ENCODE measurements around the gene MEF2D.

The MEF2D gene

DNA sequence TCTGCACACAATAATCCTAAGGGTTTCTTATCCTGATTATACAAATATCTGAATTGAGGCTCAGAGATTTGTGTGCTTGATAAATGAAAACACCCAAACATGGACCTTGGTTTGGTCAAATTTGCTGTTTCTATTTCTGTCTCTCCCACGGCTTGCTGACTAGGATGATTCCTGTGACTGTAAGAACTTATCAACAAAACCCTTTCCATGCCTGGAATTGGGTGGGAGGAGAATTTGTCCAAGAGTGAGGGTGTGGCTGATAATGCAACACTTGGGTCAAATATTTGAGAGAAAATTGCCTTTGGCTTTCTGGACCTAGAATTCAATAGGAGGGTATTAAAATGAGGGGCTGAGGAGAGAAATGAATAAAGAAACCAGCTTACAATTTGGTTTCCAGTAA, 83.6 kb downstream of the MEF2D start:
- no peaks in the 10 kb centered on the region for H3K36me3 ChIP-seq (ENCODE audit: insufficient read depth, low read length)
- H3K9ac ChIP-seq (ENCODE audit: low read length), result no peak overlapping the region
- no peaks in the 10 kb centered on the region for H3F3A ChIP-seq (ENCODE audit: insufficient read depth, low read length)
- TF ChIP-seq, protein P1, sequence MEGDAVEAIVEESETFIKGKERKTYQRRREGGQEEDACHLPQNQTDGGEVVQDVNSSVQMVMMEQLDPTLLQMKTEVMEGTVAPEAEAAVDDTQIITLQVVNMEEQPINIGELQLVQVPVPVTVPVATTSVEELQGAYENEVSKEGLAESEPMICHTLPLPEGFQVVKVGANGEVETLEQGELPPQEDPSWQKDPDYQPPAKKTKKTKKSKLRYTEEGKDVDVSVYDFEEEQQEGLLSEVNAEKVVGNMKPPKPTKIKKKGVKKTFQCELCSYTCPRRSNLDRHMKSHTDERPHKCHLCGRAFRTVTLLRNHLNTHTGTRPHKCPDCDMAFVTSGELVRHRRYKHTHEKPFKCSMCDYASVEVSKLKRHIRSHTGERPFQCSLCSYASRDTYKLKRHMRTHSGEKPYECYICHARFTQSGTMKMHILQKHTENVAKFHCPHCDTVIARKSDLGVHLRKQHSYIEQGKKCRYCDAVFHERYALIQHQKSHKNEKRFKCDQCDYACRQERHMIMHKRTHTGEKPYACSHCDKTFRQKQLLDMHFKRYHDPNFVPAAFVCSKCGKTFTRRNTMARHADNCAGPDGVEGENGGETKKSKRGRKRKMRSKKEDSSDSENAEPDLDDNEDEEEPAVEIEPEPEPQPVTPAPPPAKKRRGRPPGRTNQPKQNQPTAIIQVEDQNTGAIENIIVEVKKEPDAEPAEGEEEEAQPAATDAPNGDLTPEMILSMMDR (IDR thresholded peaks at IDR 0.05; ENCODE audit: low read length), result no peak
- no peak for TF ChIP-seq EZH2 (IDR thresholded peaks at IDR 0.05; ENCODE audit: borderline replicate concordance, low read length)
- no peak overlapping the region for H3K27ac ChIP-seq (ENCODE audit: low read depth, low read length, poor library complexity, severe bottlenecking)
- H3K27me3 ChIP-seq (ENCODE audit: insufficient read depth, low read length), result peaks cover 7% of the 10 kb centered on the region; the same call in 1 of the 2 replicates
- H3K4me2 ChIP-seq (ENCODE audit: low read length), result no peak overlapping the region
- H3K9me2 ChIP-seq (ENCODE audit: low read depth, low read length), result no peaks in the 10 kb centered on the region
- H3K79me2 ChIP-seq (ENCODE audit: insufficient read depth, low read length), result no peaks in the 10 kb centered on the region
- no peak overlapping the region for H3K4me3 ChIP-seq (ENCODE audit: low read depth, low read length, poor library complexity, severe bottlenecking)
- H2AFZ ChIP-seq (ENCODE audit: low read length), result no peak overlapping the region
- H3K4me1 ChIP-seq (ENCODE audit: insufficient read depth, low read length, severe bottlenecking), result peaks cover 24% of the 10 kb centered on the region
- no peaks in the 10 kb centered on the region for H4K20me1 ChIP-seq (ENCODE audit: insufficient read depth, low read length)
- H3K9me3 ChIP-seq (ENCODE audit: low read length), result no peaks in the 10 kb centered on the region

DNA sequence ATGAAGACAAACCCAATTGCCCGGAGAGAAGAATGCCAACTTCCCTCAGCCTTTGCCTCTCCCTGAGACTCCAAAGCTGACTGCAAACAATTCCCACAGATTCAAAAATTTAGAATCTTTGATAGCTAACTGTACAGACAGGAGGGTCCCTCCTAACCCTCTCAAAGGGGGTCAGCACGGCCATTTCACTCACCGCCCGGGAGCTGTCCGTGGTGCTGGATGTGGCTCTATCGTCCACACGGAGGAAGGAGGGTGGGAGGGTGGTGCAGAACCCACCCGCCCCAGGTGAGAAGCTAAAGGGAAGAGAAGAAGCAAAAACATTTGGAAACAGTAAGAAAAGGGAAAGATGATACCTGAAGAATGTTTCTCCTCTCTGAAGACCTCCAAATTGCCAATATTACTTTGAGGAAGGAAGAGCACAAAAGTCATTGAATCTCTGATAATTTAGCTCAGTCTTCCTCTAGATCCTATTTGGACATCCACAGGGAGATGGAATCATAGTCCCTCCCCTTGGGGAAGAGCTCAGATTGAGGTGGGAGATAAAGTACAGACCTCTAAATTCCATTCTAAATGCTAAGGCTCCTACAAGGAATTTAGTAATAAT, 86.0 kb downstream of the MEF2D start:
- no peaks in the 10 kb centered on the region for H3K9me2 ChIP-seq (ENCODE audit: low read depth, low read length)
- no peaks in the 10 kb centered on the region for H3K4me1 ChIP-seq (ENCODE audit: insufficient read depth, low read length, severe bottlenecking)

More for the DNA sequence above, 86.0 kb downstream of the MEF2D start:
- H3K36me3 ChIP-seq (ENCODE audit: insufficient read depth, low read length), result no peaks in the 10 kb centered on the region
- no peak overlapping the region for H3K27ac ChIP-seq (ENCODE audit: low read depth, low read length, poor library complexity, severe bottlenecking)
- no peaks in the 10 kb centered on the region for H3K9me3 ChIP-seq (ENCODE audit: low read length)
- no peaks in the 10 kb centered on the region for H4K20me1 ChIP-seq (ENCODE audit: insufficient read depth, low read length)
- no peaks in the 10 kb centered on the region for H3K79me2 ChIP-seq (ENCODE audit: insufficient read depth, low read length)
- TF ChIP-seq, protein P1 (IDR thresholded peaks at IDR 0.05; ENCODE audit: low read length), result no peak
- no peak for TF ChIP-seq EZH2 (IDR thresholded peaks at IDR 0.05; ENCODE audit: borderline replicate concordance, low read length)
- H3K4me2 ChIP-seq (ENCODE audit: low read length), result no peak overlapping the region
- no peak overlapping the region for H3K4me3 ChIP-seq (ENCODE audit: low read depth, low read length, poor library complexity, severe bottlenecking)
- peaks cover 4% of the 10 kb centered on the region; the same call in 1 of the 2 replicates for H3K27me3 ChIP-seq (ENCODE audit: insufficient read depth, low read length)
- no peaks in the 10 kb centered on the region for H3F3A ChIP-seq (ENCODE audit: insufficient read depth, low read length)
- no peak overlapping the region for H3K9ac ChIP-seq (ENCODE audit: low read length)
- H2AFZ ChIP-seq (ENCODE audit: low read length), result no peak overlapping the region
